GM23338 (cell line): ENCODE data around the gene PELI3. TPM values are rescaled to one million over a fixed set of nuclear protein-coding genes. Genes with fewer than 3 reads are reported as not detected.

Experiments
- ATAC-seq: fragments of 200-7000 bp; cut with Tn5 transposase; 3 replicates; pipeline ENCODE4 v1.9.1; 2020
- DNase-seq: peaks from one replicate; pipeline ENCODE4 v3.0.0-alpha.2; 2015; ENCODE audit warnings: low spot score
- H2AFZ ChIP-seq: fragments of 200-600 bp; sonication (generic); 2 replicates; pipeline ENCODE4 v1.8.0; 2016; ENCODE audit warnings: antibody characterized with exemption, mild to moderate bottlenecking, moderate library complexity
- H3F3A ChIP-seq: fragments of 200-600 bp; sonication (generic); replicated peaks from 2 replicates; pipeline ENCODE4 v1.8.0; 2017; ENCODE audit warnings: antibody characterized with exemption, mixed run types, low read depth
- H3K27ac ChIP-seq: fragments of 200-600 bp; sonication (generic); 2 replicates; pipeline ENCODE4 v1.6.1; 2016; ENCODE audit warnings: low read depth
- H3K27me3 ChIP-seq: fragments of 200-600 bp; sonication (generic); 2 replicates; pipeline ENCODE4 v1.8.0; 2016; ENCODE audit warnings: mild to moderate bottlenecking, mixed run types, moderate library complexity; ENCODE audit not compliant: insufficient read depth
- H3K36me3 ChIP-seq: fragments of 200-600 bp; sonication (generic); 2 replicates; pipeline ENCODE4 v1.8.0; 2016; ENCODE audit warnings: mild to moderate bottlenecking; ENCODE audit not compliant: insufficient read depth
- H3K4me1 ChIP-seq: fragments of 200-600 bp; sonication (generic); 2 replicates; pipeline ENCODE4 v1.8.0; 2016; ENCODE audit warnings: mild to moderate bottlenecking, moderate library complexity; ENCODE audit not compliant: insufficient read depth
- H3K4me2 ChIP-seq: fragments of 200-600 bp; sonication (generic); 2 replicates; pipeline ENCODE4 v1.7.1; 2017; ENCODE audit warnings: mixed run types
- H3K4me3 ChIP-seq: fragments of 200-600 bp; sonication (generic); 2 replicates; pipeline ENCODE4 v1.6.1; 2016; ENCODE audit warnings: mixed run types
- H3K79me2 ChIP-seq: fragments of 200-600 bp; sonication (generic); replicated peaks from 2 replicates; pipeline ENCODE4 v1.8.0; 2017; ENCODE audit warnings: mild to moderate bottlenecking; ENCODE audit not compliant: insufficient read depth
- H3K9me2 ChIP-seq: fragments of 200-600 bp; sonication (generic); 2 replicates; pipeline ENCODE4 v1.8.0; 2017; ENCODE audit not compliant: insufficient read depth
- H4K20me1 ChIP-seq: fragments of 200-600 bp; sonication (generic); replicated peaks from 2 replicates; pipeline ENCODE4 v1.8.0; 2017; ENCODE audit warnings: mild to moderate bottlenecking; ENCODE audit not compliant: insufficient read depth
- H3K27ac Mint-ChIP-seq: 2 replicates; pipeline ENCODE4 v1.8.0; 2020; ENCODE audit warnings: inconsistent platforms, mild to moderate bottlenecking, moderate library complexity, mixed read lengths
- H3K27me3 Mint-ChIP-seq: 3 replicates; pipeline ENCODE4 v1.8.0; 2022; ENCODE audit warnings: low read depth, mild to moderate bottlenecking, moderate library complexity, mixed read lengths, inconsistent platforms; ENCODE audit not compliant: insufficient read depth, poor library complexity
- H3K36me3 Mint-ChIP-seq: 3 replicates; pipeline ENCODE4 v1.8.0; 2021; ENCODE audit warnings: low read depth, mild to moderate bottlenecking, inconsistent platforms, moderate library complexity, mixed read lengths
- H3K4me1 Mint-ChIP-seq: 3 replicates; pipeline ENCODE4 v1.8.0; 2020; ENCODE audit warnings: mild to moderate bottlenecking, inconsistent platforms, mixed read lengths
- H3K4me3 Mint-ChIP-seq: 3 replicates; pipeline ENCODE4 v1.8.0; 2021; ENCODE audit warnings: moderate library complexity, mild to moderate bottlenecking, inconsistent platforms, mixed read lengths
- H3K9me3 Mint-ChIP-seq: 3 replicates; pipeline ENCODE4 v1.8.0; 2020; ENCODE audit warnings: moderate library complexity, mild to moderate bottlenecking, inconsistent platforms, mixed read lengths
- CREB1 ChIP-seq: fragments of 250-450 bp; sonication (Bioruptor Pico); IDR thresholded peaks from 2 replicates; pipeline ENCODE4 v1.5.0; 2020; ENCODE audit warnings: low read depth, mild to moderate bottlenecking, moderate library complexity
- CTCF ChIP-seq, 2 experiments: fragments of 200-600 bp in 1 of 2; sonication (generic) in 1 of 2; conservative IDR thresholded peaks; 2 replicates each; pipeline versions ENCODE4 v1.5.1 to v1.6.1; 2016 to 2017; ENCODE audit warnings: antibody characterized with exemption in 2 of 2, low read depth in 2 of 2, mild to moderate bottlenecking in 2 of 2, moderate library complexity in 1 of 2
- EZH2 ChIP-seq: fragments of 200-600 bp; sonication (generic); IDR thresholded peaks from one replicate; pipeline ENCODE4 v1.8.0; 2017; ENCODE audit warnings: antibody characterized with exemption, mild to moderate bottlenecking, low read depth; ENCODE audit not compliant: unreplicated experiment
- EZH2phosphoT487 ChIP-seq: fragments of 200-600 bp; sonication (generic); IDR thresholded peaks from one replicate; pipeline ENCODE4 v1.8.1; 2018; ENCODE audit warnings: antibody characterized with exemption; ENCODE audit not compliant: unreplicated experiment
- JUNB ChIP-seq: IDR thresholded peaks from one replicate; pipeline ENCODE4 v1.6.1; 2016; ENCODE audit warnings: antibody characterized with exemption; ENCODE audit not compliant: unreplicated experiment
- POLR2AphosphoS5 ChIP-seq: IDR thresholded peaks from 2 replicates; pipeline ENCODE4 v1.6.1; 2016; ENCODE audit warnings: antibody characterized with exemption, low read depth
- REST ChIP-seq: IDR thresholded peaks from one replicate; pipeline ENCODE4 v1.6.1; 2018; ENCODE audit warnings: antibody characterized with exemption; ENCODE audit not compliant: unreplicated experiment
- STAT1 ChIP-seq: IDR thresholded peaks from one replicate; pipeline ENCODE4 v1.6.1; 2016; ENCODE audit warnings: antibody characterized with exemption; ENCODE audit not compliant: unreplicated experiment
- ZNF114 ChIP-seq: fragments of 250-450 bp; sonication (Bioruptor Pico); IDR thresholded peaks from 2 replicates; pipeline ENCODE4 v1.5.0; 2020; ENCODE audit warnings: mild to moderate bottlenecking, moderate library complexity
- ZNF331 ChIP-seq: fragments of 250-450 bp; sonication (Bioruptor Pico); IDR thresholded peaks from 2 replicates; pipeline ENCODE4 v1.5.0; 2020; ENCODE audit warnings: low read depth, mild to moderate bottlenecking, moderate library complexity
- polyA plus RNA-seq: library from polyadenylated mRNA; unstranded; fragments of >200 nt; fragmentation: Nextera tagmentation; extraction: Ambion mirVana; gene quantifications from 2 replicates; pipeline ENCODE4 v1.2.1, GENCODE V29; 2016
- total RNA-seq: library from RNA; depleted of rRNA; stranded (reverse); fragments of >200 nt; shearing (Covaris generic); gene quantifications from 2 replicates; pipeline ENCODE4 v1.2.3, GENCODE V29; 2014
- TF ChIP-seq, protein P1 (sequence below): fragments of 250-450 bp; sonication (Bioruptor Pico); IDR thresholded peaks from 2 replicates; pipeline ENCODE4 v1.5.0; 2020; ENCODE audit warnings: mild to moderate bottlenecking, moderate library complexity

PELI3 gene
- total and polyA plus RNA-seq, 2 experiments from 2014 or later, result 2.8 to 9.1 TPM

DNA sequence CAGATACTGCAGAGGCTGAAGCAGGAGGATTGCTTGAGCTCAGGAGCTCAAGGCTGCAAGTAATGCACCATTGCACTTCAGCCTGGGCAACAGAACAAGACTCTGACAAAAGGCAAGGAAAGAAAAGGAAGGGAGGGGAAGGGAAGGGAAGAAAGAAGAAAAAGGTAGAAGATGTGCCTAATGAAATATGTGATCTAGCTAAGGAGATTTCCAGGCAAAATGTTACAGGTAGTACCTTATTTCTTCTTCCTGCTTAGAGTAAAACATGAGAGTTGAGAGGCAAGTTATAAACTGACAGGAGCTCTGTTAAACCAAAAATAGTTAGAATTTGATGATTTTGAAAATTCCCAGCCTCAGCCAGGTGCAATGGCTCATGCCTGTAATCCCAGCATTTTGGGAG lies 4.7 kb upstream of the PELI3 start (continued):
- TF ChIP-seq, protein P1, sequence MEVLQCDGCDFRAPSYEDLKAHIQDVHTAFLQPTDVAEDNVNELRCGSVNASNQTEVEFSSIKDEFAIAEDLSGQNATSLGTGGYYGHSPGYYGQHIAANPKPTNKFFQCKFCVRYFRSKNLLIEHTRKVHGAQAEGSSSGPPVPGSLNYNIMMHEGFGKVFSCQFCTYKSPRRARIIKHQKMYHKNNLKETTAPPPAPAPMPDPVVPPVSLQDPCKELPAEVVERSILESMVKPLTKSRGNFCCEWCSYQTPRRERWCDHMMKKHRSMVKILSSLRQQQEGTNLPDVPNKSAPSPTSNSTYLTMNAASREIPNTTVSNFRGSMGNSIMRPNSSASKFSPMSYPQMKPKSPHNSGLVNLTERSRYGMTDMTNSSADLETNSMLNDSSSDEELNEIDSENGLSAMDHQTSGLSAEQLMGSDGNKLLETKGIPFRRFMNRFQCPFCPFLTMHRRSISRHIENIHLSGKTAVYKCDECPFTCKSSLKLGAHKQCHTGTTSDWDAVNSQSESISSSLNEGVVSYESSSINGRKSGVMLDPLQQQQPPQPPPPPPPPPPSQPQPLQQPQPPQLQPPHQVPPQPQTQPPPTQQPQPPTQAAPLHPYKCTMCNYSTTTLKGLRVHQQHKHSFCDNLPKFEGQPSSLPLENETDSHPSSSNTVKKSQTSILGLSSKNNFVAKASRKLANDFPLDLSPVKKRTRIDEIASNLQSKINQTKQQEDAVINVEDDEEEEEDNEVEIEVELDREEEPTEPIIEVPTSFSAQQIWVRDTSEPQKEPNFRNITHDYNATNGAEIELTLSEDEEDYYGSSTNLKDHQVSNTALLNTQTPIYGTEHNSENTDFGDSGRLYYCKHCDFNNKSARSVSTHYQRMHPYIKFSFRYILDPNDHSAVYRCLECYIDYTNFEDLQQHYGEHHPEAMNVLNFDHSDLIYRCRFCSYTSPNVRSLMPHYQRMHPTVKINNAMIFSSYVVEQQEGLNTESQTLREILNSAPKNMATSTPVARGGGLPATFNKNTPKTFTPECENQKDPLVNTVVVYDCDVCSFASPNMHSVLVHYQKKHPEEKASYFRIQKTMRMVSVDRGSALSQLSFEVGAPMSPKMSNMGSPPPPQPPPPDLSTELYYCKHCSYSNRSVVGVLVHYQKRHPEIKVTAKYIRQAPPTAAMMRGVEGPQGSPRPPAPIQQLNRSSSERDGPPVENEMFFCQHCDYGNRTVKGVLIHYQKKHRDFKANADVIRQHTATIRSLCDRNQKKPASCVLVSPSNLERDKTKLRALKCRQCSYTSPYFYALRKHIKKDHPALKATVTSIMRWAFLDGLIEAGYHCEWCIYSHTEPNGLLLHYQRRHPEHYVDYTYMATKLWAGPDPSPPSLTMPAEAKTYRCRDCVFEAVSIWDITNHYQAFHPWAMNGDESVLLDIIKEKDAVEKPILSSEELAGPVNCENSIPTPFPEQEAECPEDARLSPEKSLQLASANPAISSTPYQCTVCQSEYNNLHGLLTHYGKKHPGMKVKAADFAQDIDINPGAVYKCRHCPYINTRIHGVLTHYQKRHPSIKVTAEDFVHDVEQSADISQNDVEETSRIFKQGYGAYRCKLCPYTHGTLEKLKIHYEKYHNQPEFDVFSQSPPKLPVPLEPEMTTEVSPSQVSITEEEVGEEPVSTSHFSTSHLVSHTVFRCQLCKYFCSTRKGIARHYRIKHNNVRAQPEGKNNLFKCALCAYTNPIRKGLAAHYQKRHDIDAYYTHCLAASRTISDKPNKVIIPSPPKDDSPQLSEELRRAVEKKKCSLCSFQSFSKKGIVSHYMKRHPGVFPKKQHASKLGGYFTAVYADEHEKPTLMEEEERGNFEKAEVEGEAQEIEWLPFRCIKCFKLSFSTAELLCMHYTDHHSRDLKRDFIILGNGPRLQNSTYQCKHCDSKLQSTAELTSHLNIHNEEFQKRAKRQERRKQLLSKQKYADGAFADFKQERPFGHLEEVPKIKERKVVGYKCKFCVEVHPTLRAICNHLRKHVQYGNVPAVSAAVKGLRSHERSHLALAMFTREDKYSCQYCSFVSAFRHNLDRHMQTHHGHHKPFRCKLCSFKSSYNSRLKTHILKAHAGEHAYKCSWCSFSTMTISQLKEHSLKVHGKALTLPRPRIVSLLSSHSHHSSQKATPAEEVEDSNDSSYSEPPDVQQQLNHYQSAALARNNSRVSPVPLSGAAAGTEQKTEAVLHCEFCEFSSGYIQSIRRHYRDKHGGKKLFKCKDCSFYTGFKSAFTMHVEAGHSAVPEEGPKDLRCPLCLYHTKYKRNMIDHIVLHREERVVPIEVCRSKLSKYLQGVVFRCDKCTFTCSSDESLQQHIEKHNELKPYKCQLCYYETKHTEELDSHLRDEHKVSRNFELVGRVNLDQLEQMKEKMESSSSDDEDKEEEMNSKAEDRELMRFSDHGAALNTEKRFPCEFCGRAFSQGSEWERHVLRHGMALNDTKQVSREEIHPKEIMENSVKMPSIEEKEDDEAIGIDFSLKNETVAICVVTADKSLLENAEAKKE, result no peak
- no peak for TF ChIP-seq EZH2phosphoT487
- no peak for TF ChIP-seq ZNF114
- TF ChIP-seq POLR2AphosphoS5, result no peak
- TF ChIP-seq JUNB, result no peak
- TF ChIP-seq REST, result no peak

GRCh38 chr11:66462911-66463310 lies 3.8 kb upstream of the PELI3 start:
- Histone ChIP-seq H3K4me3 (no peak overlapping the region), H3K4me1 (peaks cover 20% of the 10 kb centered on the region), H3K27me3 (no peaks in the 10 kb centered on the region), H3K4me2 (no peak overlapping the region), H3K36me3 (no peaks in the 10 kb centered on the region), H3K27ac (no peak overlapping the region), H3K79me2 (no peaks in the 10 kb centered on the region), H3K9me2 (no peaks in the 10 kb centered on the region), H3F3A (peaks cover 10% of the 10 kb centered on the region; the same call in 1 of the 2 replicates), H4K20me1 (no peaks in the 10 kb centered on the region; the same call in 1 of the 2 replicates), H2AFZ (no peak overlapping the region)
- Mint-ChIP-seq H3K4me3 (no peak overlapping the region), H3K27ac (no peak overlapping the region), H3K9me3 (peaks cover 34% of the 10 kb centered on the region), H3K36me3 (peaks cover 25% of the 10 kb centered on the region), H3K27me3 (peaks cover 13% of the 10 kb centered on the region), H3K4me1 (peaks cover 17% of the 10 kb centered on the region)
- DNase-seq (no peak), ATAC-seq (no peak)
- no peak for TF ChIP-seq ZNF114
- no peak for TF ChIP-seq ZNF331 (CRISPR knock-in tag)
- no peak for TF ChIP-seq JUNB
- no peak for TF ChIP-seq EZH2phosphoT487
- no peak for TF ChIP-seq CREB1 (CRISPR knock-in tag)
- no peak for TF ChIP-seq EZH2
- no peak for TF ChIP-seq CTCF (conservative IDR thresholded peaks at IDR 0.05; ENCODE audit: low read depth in 2 of 2)
- no peak for TF ChIP-seq STAT1
